KMS-11 (cell line): ENCODE measurements around the gene SPNS3.

Source experiments
- H2AFZ ChIP-seq: fragments of 200-600 bp; sonication (generic); 2 replicates; pipeline ENCODE4 v1.6.1; 2016; ENCODE audit warnings: antibody characterized with exemption, mixed run types, low read depth
- H3K27ac ChIP-seq: fragments of 200-600 bp; sonication (generic); 2 replicates; pipeline ENCODE4 v1.6.1; 2016; ENCODE audit warnings: mild to moderate bottlenecking, mixed run types
- H3K27me3 ChIP-seq: fragments of 200-600 bp; sonication (generic); 2 replicates; pipeline ENCODE4 v1.6.1; 2017; ENCODE audit warnings: mild to moderate bottlenecking, low read depth, mixed run types, moderate library complexity; ENCODE audit not compliant: insufficient read depth
- H3K36me3 ChIP-seq: fragments of 200-600 bp; sonication (generic); 2 replicates; pipeline ENCODE4 v1.6.1; 2017; ENCODE audit warnings: mild to moderate bottlenecking, mixed run types; ENCODE audit not compliant: insufficient read depth
- H3K4me1 ChIP-seq: fragments of 200-600 bp; sonication (generic); 2 replicates; pipeline ENCODE4 v1.6.1; 2016; ENCODE audit warnings: mild to moderate bottlenecking, low read depth, mixed run types; ENCODE audit not compliant: poor library complexity, severe bottlenecking
- H3K4me2 ChIP-seq: fragments of 200-600 bp; sonication (generic); 2 replicates; pipeline ENCODE4 v1.7.0; 2016; ENCODE audit warnings: mild to moderate bottlenecking, mixed run types
- H3K4me3 ChIP-seq: fragments of 200-600 bp; sonication (generic); IDR thresholded peaks from 2 replicates; pipeline ENCODE4 v1.6.1; 2017; ENCODE audit warnings: low read depth, low read length, mixed read lengths; ENCODE audit not compliant: insufficient read depth
- H3K79me2 ChIP-seq: fragments of 200-600 bp; sonication (generic); 2 replicates; pipeline ENCODE4 v1.6.1; 2016; ENCODE audit warnings: low read depth, mixed run types; ENCODE audit not compliant: insufficient read depth
- H3K9ac ChIP-seq: fragments of 200-600 bp; sonication (generic); 2 replicates; pipeline ENCODE4 v1.6.1; 2016; ENCODE audit warnings: mild to moderate bottlenecking, mixed run types
- H4K20me1 ChIP-seq: fragments of 200-600 bp; sonication (generic); 2 replicates; pipeline ENCODE4 v1.6.1; 2016; ENCODE audit warnings: mild to moderate bottlenecking, mixed run types; ENCODE audit not compliant: insufficient read depth
- CTCF ChIP-seq: fragments of 200-600 bp; sonication (generic); conservative IDR thresholded peaks from 2 replicates; pipeline ENCODE4 v1.6.1; 2017; ENCODE audit warnings: low read depth, mild to moderate bottlenecking, antibody characterized with exemption, low read length, moderate library complexity, mixed read lengths

The SPNS3 gene

DNA sequence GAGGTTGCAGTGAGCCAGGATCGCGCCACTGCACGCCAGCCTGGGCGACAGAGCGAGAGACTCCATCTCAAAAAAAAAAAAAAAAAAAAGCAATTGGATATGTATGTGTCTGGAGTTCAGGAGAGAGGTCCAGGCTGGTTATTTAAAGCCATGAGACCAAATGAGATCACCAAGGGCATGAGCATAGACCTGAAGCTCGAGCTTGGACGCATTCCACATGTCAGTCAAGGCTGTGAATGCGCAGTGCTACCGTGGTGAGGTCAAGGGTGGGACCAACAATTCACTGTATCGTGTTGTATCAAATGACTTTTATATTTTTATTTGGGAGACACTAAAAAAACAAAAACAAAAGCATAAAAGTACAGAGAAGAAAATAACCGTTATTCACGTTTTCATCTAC lies 35.8 kb downstream of the SPNS3 start:
- Histone ChIP-seq H3K4me1 (no peaks in the 10 kb centered on the region), H3K27me3 (no peaks in the 10 kb centered on the region; the same call in 1 of the 2 replicates), H4K20me1 (no peaks in the 10 kb centered on the region), H3K79me2 (no peaks in the 10 kb centered on the region), H3K36me3 (no peaks in the 10 kb centered on the region), H3K4me2 (no peak overlapping the region), H2AFZ (no peak overlapping the region), H3K9ac (no peak overlapping the region), H3K4me3 (no peak overlapping the region), H3K27ac (no peak overlapping the region)
- no peak for TF ChIP-seq CTCF

- Histone ChIP-seq H3K79me2 (no peaks in the 10 kb centered on the region), H3K4me2 (no peak overlapping the region), H3K4me3 (no peak overlapping the region), H3K4me1 (no peaks in the 10 kb centered on the region), H3K36me3 (no peaks in the 10 kb centered on the region), H3K27me3 (peaks cover 11% of the 10 kb centered on the region), H3K9ac (no peak overlapping the region), H2AFZ (no peak overlapping the region), H4K20me1 (no peaks in the 10 kb centered on the region), H3K27ac (no peak overlapping the region)
- TF ChIP-seq CTCF: no peak
Observed at GRCh38 chr17:4472286-4472685, 38.5 kb downstream of the SPNS3 start.

- Histone ChIP-seq H3K9ac (no peak overlapping the region), H4K20me1 (no peaks in the 10 kb centered on the region), H2AFZ (no peak overlapping the region), H3K79me2 (no peaks in the 10 kb centered on the region), H3K4me2 (no peak overlapping the region), H3K36me3 (no peaks in the 10 kb centered on the region), H3K27ac (no peak overlapping the region), H3K27me3 (peaks cover 19% of the 10 kb centered on the region), H3K4me1 (no peaks in the 10 kb centered on the region), H3K4me3 (no peak overlapping the region)
- no peak for TF ChIP-seq CTCF
Observed at GRCh38 chr17:4474093-4474492, 40.4 kb downstream of the SPNS3 start.

DNA sequence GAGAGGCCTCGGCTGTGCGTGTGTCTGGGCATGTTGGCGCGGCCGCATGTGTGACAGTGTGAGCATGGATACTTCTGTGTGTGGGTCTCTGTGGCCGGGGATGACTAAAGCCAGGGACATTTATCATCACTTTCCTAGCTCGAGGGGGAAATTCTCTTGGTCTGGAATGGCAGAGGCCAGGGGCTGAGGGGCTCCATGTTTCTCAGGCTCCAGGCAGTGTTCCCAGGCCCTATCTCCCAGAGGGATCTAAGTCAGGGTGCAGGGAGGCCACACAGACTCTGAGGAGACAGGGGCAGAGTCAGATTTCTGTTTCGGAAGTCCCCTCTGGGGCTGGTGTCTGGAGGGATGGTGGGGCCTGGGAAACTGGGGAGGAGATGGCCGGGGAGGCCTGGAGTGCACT lies 41.3 kb downstream of the SPNS3 start:
- Histone ChIP-seq H3K9ac (no peak overlapping the region), H3K4me3 (no peak overlapping the region), H4K20me1 (no peaks in the 10 kb centered on the region), H2AFZ (no peak overlapping the region), H3K4me1 (no peaks in the 10 kb centered on the region), H3K4me2 (no peak overlapping the region), H3K79me2 (no peaks in the 10 kb centered on the region), H3K27ac (no peak overlapping the region), H3K36me3 (no peaks in the 10 kb centered on the region), H3K27me3 (peaks cover 19% of the 10 kb centered on the region)
- TF ChIP-seq CTCF: no peak
